ENCODE data around the gene AVP.
"Not testable (repeated sequence)": the region's sequence is repeated elsewhere in the genome, so short reads cannot be mapped to it uniquely, and the experiment has no call there.

Gene AVP, protein sequence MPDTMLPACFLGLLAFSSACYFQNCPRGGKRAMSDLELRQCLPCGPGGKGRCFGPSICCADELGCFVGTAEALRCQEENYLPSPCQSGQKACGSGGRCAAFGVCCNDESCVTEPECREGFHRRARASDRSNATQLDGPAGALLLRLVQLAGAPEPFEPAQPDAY

DNA sequence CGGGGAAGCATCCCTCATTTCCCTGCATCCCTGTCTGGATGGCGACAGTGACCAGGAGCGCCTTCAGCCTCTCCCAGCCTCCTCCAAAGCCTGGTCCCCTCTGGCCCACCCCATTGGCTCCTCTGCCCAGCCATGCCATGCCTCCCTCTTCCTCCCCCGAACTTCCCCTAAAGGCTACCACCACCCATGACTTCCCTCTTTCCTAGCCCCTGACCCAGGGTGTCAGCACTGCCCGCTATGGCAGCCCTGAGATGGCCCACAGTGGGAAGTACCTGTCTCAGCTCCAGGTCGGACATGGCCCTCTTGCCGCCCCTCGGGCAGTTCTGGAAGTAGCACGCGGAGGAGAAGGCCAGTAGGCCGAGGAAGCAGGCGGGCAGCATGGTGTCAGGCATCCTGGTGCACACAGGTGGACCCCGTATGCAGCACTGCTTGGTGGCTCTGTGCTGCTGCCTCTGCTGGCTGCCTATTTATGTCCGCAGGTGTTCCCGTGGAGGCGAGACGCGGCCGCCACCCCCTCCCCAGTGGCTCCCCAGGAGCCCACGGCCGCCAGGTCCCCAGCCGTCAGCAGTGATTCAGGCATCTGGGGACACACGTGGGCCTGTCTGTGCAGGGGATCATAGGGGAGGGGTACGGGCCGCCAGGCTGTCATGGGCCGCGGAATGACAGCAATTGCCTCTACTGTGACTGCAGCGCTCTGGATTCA, at the start of gene AVP:
Gene AVP (minus strand): TSS at position 442 of the 703 bp plus-strand sequence. CDS start 50 bp downstream, at position 392.
- DNase-seq (ENCODE audit: low read depth in 2 of 2): no peak

DNA sequence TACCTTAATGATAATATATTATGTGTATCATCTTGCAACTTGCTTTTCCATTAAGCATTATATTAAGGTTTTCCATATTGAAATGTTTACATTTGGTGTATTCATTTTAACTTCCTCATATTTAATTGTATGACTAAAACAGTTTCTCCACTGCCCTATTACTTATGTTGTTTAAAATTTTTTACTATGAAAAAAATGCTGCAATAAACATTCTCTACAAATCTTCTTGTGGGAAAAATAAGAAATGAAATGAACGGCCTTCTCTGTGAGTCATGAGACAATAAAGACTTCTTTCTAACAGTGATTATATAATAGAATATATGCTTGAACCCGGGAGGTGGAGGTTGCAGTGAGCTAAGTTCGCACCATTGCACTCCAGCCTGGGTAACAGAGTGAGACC, 49.6 kb upstream of the AVP start:
- no peak for DNase-seq (ENCODE audit: low read depth in 2 of 2)

DNA sequence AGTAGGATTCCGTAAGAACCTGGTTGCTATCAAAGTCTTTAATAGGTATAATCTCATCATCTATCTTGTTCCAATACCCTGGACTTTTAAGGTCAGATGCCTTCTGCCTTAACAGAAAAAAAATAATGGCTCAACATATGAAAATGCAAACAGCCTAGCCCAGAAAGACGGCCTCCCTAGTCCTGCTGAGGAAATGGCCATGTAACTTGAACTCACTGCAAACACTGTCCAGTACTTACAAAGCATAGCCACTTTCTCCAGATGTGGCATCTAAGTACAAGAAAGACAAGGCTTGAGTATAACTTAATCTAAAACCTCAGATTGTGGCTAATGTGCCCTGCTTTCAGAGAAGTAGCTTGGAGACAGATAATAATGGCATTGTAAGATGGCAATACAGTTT, 48.6 kb upstream of the AVP start:
- no peak for DNase-seq (ENCODE audit: low read depth in 2 of 2)

DNA sequence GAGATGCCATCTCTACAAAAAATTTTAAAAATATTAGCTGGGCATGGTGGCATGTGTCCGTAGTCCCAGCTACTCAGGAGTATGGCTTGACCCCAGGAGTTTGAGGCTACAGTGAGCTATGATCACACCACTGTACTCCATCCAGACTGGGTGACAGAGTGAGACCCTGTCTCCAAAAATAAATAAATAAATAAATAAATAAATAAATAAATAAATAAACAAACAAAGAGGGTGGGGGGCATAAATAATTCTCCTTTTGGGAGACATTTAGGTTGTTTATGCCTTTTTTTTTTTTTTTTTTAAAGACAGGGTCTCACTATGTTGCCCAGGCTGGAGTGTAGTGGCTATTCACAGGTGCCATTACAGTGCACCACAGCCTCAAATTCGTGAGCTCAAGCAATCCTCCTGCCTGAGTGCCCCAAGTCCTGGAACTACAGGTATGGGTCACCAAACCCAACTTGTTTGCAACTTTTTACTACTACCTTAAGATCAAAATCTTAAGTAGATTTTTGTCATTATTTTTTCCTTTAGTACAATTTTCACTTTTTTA, 45.6 kb upstream of the AVP start:
- no peak for DNase-seq (ENCODE audit: low read depth in 2 of 2)

DNA sequence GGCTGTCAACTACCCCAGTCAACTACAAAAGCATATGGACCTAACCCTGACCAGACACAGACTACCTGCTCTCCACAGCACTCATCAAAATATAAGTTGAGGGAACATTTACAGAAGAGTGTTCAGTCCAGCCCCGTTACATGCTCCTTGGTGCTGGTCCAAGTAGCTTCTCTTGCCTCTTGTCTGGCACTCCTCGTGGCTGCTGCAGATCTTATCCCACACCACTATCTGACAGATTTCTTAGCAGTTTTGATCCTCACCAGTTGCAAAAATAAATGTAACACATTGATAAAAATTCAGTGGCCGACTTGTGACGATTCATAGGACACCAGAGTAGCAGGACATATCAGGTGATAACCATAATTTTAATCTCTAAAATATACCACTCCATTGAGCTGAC, 44.6 kb upstream of the AVP start:
- DNase-seq (ENCODE audit: low read depth in 2 of 2): no peak

DNA sequence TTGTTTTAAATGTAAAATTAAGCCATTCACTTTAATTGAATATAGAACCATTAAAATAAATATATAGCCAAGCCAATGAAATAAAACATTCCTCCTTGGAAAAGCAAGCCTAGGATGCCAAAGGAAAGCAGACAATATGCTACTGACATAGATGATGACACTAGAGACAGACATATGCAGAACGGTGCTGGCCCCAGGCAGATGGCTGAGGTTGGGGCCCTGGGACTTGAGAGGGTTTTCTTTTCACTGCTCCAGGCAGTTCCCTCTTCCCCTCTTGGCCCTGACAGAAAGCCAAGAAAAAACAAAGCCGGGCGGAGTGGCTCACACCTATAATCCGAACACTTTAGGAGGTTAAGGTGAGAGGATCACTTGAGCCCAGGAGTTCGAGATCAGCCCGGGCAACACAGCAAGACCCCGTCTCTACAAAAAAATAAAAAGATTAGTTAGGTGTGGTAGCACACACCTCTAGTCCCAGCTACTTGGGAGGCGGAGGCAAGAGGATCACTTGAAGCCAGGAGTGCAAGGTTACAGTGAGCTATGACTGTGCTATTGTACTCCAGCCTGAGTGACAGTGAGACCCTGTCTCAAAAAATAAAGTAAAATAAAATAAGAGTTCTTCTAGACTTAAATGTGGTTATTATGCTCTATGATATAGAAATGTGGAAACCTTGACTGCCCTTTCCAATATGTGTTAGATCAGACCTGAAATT, 43.9 kb upstream of the AVP start:
- no peak for DNase-seq (ENCODE audit: low read depth in 2 of 2)

DNA sequence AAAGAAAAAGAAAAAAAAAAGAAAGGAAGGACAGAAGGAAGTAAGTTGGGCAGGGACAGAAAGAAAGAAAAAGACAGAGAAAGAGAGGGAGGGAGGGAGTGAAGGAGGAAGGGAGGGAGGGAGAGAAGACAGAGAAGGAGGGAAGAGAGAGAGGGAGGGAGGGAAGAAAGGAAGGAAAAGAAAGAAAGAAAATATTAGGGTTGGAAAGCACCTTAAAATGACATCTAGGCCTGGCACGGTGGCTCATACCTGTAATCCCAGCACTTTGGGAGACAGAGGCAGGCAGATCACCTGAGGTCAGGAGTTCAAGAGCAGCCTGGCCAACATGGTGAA, 42.0 kb upstream of the AVP start:
- DNase-seq (ENCODE audit: low read depth in 2 of 2): no peak

DNA sequence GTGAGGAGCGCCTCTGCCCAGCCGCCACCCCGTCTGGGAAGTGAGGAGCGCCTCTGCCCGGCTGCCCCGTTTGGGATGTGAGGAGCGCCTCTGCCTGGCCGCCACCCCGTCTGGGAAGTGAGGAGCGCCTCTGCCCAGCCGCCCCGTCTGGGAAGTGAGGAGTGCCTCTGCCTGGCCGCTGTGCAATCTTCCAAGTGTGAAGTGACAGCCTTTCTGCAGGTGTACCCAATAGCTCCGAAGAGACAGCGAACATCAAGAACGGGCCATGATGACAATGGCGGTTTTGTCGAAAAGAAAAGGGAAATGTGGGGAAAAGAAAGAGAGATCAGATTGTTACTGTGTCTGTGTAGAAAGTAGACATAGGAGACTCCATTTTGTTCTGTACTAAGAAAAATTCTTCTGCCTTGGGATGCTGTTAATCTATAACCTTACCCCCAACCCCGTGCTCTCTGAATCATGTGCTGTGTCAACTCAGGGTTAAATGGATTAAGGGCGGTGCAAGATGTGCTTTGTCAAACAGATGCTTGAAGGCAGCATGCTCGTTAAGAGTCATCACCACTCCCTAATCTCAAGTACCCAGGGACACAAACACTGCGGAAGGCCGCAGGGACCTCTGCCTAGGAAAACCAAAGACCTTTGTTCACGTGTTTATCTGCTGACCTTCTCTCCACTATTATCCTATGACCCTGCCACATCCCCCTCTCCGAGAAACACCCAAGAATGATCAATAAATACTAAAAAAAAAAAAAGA, 41.4 kb upstream of the AVP start:
- not testable (repeated sequence) for DNase-seq (ENCODE audit: low read depth in 2 of 2)

- DNase-seq (ENCODE audit: low read depth in 2 of 2): not testable (repeated sequence)
Measured at GRCh38 chr20:3124773-3125560, 40.4 kb upstream of the AVP start.

- DNase-seq (ENCODE audit: low read depth in 2 of 2): not testable (repeated sequence)
Measured at GRCh38 chr20:3124163-3124562, 39.6 kb upstream of the AVP start.

DNA sequence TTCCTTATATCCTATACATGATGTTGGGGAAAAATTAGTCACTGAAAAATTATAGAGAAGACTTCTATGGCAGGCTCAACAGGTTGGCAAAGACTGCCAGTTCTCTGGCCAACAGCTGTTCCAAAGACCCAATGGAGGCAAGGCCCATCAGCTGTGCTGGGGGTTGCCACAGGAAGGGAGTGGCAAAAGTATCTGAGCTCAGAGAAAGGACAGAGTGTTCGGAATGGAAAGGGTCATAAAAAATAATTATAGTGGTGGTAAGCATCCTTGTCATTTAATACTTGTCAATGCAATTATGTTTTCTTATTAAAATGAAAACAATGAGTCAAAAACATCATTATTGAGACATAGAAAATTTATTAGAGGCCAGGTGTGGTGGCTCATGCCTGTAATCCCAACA, 39.0 kb upstream of the AVP start:
- DNase-seq (ENCODE audit: low read depth in 2 of 2): no peak

- no peak for DNase-seq (ENCODE audit: low read depth in 2 of 2)
Measured at GRCh38 chr20:3121955-3122610, 37.6 kb upstream of the AVP start.

- DNase-seq (ENCODE audit: low read depth in 2 of 2): no peak
Measured at GRCh38 chr20:3121271-3121911, 36.9 kb upstream of the AVP start.

- no peak for DNase-seq (ENCODE audit: low read depth in 2 of 2)
Measured at GRCh38 chr20:3119044-3119443, 34.5 kb upstream of the AVP start.

DNA sequence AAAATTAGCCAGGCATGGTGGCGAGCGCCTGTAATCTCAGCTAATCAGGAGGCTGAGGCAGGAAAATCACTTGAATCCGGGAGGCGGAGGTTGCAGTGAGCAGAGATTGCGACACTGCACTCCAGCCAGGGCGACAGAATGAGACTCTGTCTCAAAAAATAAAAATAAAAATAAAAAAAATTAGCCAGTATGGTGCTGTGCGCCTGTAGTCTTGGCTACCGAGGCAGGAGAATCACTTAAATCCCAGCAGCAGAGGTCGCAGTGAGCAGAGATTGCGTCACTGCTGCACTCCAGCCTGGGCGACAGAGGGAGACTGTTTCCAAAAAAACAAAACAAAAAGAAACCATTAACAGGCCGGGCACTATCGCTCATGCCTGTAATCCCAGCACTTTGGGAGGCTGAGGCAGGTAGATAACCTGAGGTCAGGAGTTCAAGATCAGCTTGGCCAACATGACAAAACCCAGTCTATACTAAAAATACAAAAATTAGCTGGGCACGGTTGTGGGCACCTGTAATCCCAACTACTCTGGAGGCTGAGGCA, 33.4 kb upstream of the AVP start:
- peak; percentile 29 to 33 for DNase-seq (ENCODE audit: low read depth in 2 of 2)

GRCh38 chr20:3116341-3116740, 31.8 kb upstream of the AVP start:
- DNase-seq (ENCODE audit: low read depth in 2 of 2): no peak

DNA sequence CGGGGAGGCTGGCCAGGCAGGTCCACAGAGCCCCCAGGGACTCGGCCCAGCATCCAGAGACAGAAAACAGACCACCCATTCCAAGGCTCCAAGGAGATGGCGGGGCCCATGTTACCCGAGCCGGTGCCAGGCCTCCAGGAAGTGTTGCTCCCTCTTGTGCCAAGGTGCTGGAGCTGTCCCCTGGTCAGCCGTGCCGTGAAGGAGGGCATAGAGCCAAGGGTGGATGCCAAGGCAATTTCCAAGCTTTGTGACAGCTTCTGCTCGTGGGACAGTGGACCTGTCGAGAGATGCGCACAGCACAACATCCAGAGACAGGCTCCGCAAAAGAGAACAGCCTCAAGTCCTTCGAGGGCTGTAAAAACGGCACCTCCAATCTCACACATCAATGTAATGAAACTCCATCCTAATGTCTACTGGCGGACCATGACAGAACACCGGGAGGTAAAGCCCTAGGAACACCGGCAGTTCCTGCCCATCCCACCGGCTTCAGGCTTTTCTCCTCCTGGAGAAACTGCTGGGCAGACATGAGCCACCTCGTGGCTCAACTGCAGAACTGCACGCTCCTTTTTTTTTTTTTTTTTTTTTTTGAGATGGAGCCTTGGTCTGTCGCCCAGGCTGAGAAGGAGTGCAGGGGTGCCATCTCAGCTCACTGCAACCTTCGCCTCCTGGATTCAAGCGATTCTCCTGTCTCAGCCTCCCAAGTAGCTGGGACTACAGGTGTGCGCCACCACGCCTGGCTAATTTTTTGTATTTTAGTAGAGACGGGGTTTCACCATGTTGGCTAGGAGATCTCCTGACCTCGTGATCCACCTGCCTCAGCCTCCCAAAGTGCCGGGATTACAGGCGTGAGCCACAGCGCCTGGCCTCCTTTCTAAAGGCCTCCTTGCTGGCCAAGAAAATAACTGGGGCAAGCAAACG, 30.9 kb upstream of the AVP start:
- peak; percentile 11 to 15 for DNase-seq (ENCODE audit: low read depth in 2 of 2)

DNA sequence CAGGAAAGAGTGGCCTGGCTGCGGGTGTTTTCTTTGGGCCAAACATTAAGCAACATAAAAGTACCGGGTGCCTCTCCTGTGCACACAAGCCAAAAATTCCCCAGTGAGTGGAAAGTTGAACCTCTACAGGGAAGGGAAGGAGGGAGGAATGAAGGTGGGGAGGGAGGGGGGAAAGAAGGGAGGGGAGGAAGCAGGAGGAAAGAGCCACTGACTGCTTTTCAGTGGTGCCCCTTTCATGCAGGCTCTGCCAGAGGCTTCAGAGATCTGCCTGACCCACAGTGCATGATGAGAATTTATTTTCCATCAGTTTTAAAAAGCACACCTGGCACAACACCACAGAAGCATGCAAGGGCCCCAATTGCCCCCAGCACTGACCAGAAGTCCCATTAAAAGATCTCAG, 27.5 kb upstream of the AVP start:
- no peak for DNase-seq (ENCODE audit: low read depth in 2 of 2)

- DNase-seq (ENCODE audit: low read depth in 2 of 2): no peak
Measured at GRCh38 chr20:3111507-3111906, 27.0 kb upstream of the AVP start.
